GM19328 (cell line): ENCODE data around the gene ARVCF.

Experiments used
- ATAC-seq: cut with Tn5 transposase; IDR thresholded peaks from one replicate; pipeline ENCODE4 v1.9.1; 2021; ENCODE audit warnings: mild to moderate bottlenecking, moderate library complexity; ENCODE audit not compliant: unreplicated experiment

Gene ARVCF

DNA sequence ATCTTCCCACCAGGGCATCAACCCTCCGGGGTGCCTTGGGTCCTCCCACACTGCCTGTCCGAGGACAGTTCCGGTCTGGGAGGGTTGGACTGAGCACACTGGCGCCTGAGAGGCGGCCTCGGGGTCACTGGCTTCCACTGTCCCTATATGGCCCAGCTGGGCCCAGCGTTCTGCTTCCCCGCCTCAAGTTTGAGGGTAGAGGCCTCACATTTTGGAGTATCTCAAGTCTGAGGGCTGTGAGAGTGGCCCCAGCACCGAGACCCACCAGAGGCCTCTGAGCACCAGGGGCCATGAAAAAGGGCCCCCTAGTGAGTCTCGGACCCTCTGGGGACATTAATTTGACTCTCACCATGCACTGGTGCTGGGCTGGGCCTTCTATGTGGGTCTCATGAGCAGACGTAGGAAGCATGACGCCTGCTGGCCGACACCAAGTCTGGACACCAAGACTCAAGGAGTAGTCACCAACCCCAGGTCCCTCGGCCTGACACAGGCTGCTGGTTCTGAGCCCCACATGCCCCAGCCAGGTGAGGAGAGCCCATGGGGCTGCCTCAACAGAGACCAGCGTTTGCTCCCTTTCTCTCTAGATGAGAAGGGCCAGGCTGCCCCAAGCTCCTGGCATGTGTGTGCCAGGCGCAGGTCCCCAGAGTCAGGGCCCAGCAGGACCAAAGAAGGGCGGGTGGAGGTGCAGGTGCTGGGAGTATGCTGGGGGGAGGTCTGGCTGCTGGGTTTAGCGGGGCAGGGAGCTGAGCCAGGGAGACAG lies 27.5 kb downstream of the ARVCF start:
- ATAC-seq, result no peak

DNA sequence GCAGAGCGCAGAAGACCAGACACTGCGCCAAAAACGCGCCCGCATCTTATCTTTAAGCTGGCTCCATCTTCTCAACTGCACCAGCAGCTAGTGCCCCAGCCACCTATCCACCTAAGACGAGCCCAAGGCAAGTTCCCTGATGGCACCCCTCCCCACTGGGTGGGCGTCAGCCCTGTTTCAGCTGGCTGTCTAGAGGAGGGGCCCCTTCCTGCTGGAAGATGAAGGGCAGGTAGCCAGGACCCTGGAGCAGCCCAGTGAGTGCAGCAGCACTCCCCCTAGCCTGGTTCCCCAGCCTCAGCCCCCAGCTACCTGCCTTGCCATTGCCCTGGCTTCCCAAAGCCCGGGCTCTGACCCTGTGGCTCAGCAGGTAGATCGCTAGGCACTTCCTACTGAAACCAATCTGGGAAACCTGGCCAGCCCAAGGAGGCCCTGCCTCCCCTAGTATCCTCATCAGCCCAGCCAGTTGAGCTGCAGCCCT lies 28.3 kb downstream of the ARVCF start:
- no peak for ATAC-seq

DNA sequence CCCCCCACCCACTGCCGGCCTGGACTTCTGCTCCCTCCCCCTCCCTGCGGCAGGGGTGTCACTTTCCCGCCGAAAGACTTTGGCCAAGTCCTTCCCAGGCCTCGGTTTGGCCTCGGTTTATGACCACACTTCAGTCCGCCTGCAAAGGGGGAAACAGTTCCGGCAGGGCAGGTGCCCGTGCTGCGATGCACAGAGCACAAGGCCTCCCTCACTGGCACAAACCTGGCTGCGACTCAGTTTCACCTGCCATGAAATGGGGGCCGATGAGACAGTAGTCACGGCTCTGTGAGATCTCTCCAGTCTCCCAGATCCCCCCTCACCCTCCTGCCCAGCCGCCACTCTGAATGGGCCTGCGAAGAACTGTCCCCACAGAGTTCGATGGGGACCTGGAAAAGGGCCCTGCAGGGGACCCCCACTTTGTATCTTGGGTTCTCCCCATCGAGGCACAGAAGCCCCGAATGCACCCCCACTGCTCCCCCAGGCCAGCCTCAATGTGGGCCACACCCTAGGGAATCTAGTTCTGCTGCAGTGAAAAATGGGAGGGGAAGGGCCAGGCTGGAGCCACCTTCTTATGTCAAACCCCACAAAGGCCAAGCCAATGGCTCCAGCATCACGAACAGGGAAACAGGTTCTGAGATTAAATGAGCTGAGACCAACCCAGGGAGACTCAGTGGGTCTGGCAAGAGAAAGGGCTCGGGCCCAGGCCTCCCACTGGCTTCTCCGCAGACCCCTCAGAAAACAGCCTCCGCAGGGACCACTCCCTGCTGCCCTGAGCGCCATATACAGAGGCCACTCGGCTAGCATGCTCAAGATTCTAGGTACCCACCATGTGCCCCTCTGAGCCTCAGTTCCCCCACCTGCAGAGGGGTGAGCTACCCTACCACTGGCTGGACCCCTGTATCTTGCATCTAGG lies 29.0 kb downstream of the ARVCF start:
- no peak for ATAC-seq

DNA sequence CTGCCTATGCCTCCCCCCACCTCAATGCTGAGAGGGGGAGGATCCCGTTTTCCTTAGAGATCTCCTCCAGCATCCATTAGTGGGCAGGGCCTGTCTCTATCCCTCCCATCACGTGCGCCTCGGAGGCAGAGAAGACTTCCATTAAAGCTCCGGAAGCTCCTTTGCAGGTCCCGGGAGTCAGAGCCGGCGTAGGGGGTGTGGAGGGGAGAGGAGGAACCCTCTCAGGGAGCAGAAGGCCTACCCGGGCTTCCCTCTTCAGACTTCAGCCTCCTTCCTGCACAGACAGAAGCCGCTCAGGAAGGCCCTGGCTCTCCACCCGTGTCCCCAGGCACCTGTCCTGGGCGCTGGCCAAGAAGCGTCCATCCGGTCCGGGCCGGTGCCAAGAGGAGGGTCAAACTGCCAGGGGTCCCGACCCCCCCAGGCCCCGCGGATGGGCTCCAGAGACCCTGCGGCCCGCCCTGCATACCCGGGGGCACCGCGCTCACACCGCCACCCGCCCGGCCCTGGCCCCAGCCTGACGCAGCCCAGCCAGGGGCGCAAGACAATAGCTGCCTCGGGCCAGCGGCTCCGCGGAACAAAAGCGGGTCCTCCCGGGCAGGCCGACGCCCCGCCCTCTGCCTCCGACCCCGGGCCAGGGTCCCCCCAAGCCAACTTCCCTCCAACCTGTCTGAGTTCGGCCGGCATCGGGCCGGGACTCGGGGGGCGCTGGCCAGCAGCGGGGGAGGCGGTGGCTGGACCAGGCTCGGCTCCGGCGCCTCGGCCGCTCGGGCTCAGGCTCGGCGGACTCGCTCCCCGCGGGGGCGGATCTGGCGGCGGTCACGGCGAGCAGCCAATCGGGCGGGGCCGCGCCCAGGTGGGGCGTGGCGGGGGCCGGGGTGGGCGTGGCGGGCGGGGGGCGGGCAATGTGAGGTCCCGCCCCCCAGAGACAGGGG lies 29.9 kb downstream of the ARVCF start:
- no peak for ATAC-seq

DNA sequence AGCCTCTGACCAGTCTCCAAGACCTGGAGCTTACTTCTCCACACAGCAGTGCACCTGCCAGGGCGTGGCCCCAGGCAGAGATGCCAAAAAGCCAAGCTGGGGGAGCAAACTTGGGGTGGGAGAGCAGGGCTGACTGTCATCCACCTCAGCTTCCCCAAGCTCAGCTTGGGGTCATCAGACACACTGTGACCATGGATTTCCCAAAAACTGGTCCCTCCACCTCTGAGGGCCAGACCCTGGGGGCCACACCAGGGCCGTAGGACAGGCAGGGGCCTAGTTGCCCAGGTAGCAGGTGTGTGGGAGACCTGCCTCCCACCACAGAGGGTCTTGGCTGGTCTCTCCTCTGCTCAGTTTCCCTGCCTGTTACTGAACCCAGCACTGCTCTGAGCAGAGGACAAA lies 30.6 kb downstream of the ARVCF start:
- no peak for ATAC-seq

DNA sequence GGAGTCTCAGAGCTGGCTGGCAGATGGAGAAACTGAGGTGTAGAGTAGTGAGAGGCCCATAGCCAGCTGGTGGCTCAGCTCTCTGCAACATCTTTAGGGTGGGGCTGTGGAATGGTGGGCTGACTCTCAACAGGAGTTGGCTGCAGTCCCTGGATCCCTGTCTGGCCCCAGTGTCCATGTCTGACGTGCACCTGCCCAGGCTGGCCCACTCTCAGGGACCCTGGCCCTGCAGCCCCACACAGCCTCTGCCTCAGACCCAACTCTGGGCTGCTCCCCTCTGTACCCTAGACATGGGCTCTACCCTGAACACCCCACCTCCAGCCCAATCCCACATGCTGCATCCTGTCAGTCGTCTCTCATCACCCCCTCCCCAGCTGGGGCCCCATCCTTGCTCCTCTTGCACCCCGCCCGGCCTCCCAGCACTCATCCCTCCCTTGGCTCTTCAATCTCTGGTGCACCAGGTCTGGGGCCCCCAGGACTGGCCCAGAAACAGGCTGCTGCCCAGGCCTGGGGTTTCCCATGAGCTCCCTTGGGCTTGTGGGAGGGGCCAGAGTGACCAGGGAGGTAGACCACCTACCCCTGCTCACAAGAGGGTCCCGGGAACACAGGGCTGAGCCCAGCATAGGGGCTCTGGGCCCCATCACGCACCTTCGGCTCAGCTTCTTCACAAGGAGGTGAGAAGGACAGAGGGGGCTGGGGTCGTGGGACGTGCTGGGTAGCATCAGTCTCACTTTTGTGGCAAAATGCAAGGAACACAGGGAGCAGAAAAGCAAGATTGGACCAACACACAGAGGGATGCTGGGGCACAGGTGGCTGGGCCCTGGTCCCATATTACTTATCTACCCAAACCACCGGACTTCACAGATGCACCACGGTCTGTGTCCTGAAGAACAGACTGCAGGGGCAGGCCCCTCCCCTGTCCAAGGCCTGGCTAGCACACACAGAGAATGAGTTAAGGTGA lies 31.5 kb downstream of the ARVCF start:
- no peak for ATAC-seq

DNA sequence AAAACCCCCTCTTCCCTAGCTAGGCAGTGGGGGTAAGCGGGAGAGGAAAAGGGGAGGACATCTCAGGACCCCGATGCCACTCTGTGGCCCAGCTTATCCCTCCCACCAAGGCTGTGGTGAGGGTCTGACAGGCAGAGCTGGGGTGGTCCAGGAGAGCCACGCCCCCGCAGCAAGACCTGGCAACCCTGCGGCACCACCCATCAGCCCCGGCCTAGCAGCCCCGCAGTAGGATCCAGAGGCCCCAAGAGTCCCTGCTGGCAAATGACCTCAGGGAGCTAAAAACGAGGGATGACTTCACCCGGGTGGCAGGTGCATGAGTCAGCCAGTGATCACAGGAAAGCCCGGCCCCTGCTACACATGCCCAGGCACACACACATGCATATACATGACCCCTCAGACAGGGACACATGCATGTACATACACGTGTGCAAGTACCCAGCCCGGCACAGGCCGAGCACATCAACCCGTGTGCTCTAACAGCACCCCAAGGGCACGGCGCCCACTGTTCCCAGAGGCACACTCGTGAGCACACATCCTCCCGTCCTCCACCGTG lies 32.3 kb downstream of the ARVCF start:
- no peak for ATAC-seq

DNA sequence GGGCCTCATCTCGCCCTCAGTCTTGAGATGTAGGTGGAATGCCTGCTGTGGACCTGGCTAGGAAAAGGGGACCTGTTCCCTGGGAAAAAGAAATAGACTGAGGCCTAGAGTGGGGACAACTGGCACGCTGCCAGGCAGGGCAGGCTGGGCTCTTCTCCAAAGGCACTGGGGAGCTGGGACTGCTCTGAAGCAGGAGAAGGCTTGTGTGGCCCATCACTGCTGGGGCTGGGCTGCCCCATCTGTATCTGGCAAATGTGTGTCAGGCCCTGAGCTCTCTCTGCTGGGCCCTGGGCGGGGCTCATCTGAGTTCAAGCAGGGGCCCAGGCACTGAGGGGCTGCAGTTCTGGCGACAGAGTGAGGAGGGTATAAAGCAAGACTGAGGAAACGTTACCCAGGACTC lies 32.9 kb downstream of the ARVCF start:
- no peak for ATAC-seq

DNA sequence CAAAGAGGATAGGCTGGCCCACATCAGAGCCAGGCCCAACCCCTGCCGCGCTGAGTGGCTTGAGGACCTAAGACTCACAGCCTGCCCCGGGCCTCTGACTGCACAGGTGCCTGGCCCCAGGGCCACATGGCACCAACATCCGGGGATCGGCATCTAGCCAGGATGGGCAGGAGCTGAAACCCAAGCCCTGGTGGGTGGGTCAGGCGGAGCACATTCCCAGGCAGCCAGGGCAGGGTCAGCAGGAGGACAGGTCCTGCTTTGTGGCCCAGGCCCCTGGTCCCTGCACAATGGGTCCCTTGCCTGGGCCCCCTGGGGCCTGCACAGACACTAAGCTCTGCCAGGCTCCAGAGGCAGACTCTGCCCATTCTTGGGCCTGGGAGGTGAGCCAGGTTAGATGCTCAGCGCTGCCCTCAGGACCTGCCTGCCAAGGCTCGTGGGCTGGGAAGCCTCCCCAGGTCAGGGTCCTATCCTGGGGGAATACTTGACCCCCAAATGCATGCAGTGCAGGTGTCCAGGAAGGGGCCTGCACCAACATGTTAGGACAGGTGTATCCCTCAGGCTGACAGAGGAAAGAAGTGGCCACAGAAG lies 33.5 kb downstream of the ARVCF start:
- no peak for ATAC-seq

DNA sequence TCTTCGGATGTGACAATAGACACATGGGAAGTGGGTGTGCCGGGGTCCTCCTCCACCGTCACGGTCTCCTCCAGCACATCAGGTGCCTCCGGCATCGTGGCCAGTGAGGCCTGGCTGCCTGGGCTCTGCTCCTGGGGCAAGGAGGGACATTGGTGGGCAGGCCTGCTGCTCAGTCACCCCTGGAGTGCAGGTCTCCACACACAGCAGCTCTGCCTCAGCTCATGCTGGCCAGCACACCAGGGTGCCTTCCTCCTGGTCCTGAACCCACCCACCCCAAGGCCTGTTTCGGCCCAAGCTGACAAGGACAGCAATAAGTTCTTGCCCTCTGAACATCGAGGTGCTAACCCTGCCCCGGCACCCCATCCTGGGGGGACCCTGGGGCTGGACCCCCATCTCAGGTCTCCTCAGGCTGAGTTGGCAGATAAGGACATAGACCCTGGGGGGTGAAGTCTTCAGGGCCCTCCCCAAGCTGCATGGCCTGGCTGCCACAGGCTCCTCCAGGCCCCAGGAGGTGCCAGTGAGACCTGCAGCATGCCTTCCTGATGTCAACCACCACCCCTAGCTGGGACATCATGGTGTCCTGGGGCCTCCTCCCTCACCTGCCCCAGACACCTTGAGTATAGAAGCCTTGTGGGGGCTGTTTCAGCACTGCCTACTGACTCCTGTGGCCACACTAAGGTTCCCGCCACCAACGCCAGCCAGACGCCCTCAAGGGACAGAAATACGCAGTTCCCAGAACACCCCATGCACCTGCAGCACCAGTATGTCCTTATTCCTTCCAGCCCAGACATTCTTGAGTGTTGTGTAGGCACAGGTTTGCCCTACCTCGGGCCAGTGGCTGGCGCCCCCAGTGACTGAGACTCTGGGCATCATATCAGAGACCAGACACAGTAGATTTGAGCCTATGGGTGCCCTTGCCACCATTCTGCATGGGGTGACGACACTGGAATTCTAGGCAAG lies 34.4 kb downstream of the ARVCF start:
- no peak for ATAC-seq

DNA sequence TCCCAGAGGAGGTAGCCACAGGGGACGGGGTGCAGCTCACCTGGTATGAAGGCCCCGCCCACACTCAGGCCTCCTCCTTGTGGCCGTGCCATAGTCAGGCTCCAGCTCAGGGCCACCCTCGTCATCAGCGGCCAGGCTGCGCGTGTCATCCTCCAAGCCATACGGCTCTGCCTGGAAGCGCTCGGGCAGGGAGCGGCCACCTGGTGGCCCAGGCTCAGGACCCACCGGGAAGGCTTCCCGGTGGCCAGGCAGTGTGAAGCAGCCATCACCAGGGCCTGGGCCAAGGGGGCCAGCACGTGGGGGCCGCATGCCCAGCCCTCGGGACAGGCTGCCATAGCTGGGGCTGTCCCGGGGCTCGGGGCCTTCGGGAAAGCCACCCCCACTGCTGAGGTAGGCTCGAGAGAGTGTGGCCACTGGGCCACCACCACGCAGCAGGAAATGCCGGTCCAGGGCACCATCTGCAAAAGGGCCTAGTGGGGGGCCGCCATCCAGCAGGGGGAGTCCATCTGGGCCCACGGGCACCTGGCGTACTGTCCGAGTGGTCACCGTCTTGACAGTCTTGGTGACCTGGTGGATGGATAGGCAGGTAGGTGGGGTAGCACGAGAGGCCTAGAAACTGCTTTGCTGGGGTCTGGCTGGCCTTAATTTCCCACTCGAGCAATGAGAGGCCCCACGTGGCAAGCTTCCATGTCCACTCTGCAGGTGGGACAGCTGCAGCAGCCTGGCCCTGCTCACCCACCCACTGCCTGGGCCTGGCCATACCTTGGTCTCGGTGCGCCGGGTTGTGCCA lies 35.3 kb downstream of the ARVCF start:
- no peak for ATAC-seq

DNA sequence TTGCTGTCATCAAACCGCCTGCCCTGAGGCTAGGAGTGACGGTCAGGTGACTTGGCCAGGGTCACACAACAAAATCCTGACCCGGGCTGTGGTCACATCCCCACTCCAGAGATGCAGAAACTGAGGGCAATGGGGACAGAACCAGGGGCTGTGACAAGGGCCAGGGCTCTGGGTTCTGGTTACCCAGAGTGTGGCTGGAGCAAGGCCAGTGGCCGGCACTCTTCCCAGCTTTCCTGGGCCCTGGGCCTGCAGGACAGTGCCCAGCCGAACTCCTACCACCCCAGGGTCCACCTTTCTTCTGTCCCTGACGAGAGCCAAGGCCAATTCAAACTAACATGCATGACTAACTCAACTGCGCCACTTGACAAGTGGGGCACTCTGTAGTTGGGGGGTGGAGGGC lies 35.9 kb downstream of the ARVCF start:
- no peak for ATAC-seq

DNA sequence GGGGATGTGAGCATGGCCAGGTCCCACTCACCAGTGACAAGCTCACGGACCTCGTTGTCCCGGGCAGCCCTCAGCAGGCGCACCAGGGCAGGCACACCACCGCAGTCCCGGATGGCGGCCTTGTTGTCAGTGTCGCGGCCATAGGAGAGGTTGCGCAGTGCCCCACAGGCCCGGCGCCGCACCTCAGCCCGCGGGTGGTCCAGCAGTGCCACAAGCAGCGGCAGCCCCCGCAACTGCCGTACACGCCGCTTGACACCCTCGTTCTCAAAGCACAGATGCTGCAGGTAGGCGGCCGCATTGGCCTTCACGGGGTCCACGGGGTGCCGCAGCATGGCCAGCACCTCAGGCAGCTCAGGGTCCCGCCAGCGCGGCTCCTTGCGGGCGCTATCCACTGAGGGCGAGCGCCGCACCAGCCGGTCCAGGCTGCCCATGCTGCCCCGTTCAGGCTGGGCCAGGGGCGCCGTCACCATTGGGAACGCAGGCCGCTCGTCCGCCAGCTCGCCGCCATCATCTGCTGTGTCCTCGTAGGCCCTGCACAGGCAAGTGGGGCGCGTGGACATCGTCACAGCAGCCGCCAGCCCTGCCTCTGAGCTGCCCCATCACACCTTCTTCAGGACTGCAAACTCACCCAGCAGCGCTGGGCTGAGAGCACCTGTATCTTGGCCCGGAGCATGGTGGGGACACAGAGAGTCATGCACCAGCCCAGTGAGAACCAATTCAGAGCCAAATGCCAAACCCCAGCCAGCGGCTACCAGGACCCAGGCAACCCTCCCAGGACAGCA lies 36.7 kb downstream of the ARVCF start:
- no peak for ATAC-seq

DNA sequence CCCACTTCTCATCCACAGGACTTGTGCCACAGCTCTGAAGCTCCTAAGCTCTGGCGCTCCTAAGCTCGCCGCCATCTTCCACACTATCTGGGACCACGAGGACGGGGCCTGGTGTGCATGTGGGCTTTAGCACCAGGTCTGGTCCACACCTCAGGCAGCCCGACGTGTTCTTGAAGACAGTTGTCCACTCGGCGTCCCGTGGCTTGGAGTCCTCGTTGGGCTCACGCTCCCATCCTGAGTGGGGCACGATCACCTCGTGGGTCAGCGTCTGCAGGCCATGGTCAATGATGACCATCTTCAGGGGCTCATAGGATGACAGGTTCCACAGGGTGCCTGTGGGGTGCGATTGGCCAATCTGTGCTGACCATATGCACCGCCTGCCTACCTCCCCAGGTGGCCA lies 37.9 kb downstream of the ARVCF start:
- no peak for ATAC-seq

DNA sequence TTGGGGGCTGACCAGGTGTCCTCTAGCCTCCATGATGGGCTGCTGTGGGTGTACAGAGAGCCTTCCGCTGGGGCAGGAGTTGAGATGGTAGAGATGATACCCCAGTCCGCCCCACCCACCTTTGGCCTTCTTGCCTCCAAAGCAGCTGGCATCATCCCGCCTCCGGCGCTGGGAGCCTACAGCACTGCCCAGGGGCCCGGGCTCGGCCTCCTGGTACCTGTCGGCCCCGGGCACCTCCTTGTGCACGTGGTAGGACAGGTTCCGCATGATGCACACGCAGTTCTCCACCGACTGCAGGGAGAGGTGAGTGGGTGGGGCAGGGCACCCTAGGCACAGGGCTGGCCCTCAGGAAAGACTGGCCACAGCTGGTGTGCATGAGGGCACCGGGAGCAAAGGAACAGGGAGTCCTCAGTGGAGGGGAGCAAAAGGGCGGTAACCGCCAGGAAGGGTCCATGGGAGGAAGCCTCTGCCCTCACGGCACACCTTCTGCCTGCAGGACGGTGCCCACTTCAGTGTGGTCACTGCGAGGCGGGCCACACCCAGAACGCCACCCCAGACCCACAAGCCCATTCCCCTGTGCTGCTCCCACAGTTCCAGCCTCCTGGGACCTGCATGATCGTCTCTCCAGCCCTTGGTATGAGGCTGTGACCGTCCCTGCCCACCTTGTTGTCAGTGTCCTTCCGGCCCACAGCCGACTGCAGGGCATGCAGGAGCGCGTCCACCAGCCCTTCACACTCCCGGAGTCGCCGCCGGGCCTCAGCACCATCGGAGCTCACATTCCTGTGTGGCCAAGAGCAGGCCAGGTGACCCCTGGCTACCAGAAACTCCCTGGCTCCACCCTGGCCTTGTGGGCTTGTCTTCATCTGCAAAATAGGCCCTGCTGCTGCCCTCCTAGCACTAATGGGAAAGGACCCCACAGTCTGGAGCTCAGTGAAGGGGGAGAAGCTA lies 39.1 kb downstream of the ARVCF start:
- ATAC-seq, result no peak
